ENCODE data around the gene ENDOV.

ENDOV gene

DNA sequence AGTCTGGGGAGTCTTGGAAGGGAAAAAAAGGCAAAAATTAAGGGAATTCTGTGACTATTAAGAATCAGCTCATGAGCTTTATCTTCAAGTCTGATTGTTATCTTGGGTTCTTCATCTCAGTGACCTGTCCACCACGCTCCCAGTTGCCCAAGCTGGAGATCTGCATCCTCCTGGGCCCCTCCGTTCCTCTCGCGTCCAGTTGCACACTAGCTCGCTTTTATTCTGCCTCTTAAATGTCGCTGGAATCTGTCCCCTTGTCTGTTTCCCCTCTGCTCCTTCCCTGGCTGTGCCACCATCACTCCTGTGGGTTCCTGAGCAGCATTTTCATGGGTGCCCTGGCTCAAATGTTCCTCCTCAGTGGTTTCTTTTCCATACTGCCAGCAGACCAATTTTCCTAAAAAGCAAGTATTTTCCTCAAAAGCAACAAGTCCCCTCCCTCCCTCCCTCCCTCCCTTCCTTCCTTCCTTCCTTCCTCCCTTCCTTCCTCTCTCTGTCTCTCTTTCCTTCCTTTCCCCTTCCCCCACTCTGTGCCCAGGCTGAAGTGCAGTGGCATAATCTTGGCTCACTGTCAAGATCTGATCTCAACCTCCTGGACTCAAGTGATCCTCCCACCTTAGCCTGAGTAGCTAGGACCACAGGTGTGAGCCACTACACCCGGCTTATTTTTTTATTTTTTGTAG lies 1.4 kb downstream of the ENDOV start:
- DNase-seq, result no peak

DNA sequence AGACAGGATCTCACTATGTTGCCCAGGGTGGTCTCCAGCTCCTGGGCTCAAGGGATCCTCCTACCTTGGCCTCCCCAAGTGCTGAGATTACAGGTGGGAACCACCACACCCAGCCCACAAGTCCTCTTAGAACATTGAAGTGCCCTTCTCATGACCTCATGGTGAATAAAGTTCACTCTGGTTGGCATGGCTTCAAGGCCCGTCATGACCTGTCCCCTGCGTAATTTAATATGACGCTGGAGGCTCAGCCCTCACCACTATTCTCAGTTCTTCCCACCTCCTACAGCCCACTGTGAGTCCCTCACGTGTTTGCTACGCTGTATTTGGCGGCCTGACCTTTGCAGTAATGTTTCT lies 1.9 kb downstream of the ENDOV start:
- DNase-seq, result no peak

DNA sequence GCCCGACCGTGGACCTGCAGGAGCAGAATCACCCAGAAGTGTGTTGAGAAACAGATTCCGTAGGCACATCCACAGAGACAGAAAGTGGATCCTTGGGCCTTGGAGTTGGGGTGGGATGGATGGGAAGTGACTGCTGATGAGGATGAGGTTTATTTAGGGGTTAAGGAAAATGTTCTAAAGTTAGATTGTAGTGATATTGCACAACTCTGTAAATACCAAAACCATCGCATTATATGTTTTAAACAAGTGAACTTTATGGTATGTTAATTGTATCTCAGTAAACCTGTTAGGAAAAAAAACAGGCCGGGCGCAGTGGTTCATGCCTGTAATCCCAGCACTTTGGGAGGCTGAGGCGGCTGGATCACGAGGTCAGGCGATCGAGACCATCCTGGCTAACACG lies 3.6 kb downstream of the ENDOV start:
- no peak for DNase-seq

DNA sequence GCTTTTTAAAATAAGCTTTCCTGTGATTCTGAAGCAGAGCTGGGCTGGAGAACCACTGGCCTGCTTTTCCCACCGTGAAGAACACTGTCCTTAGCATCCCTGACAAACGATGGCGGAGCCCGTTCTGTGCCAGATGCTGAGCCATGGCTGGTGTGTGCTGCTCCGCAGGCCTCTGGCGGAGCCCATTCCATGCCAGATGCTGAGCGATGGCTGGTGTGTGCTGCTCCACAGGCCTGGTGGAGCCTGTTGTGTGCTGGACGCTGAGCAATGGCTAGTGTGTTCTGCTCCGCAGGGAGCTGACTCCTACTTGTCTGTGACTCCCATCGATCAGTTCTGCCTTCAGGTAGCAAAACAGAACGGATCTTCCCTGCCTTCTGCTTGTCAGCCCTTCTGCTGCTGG lies 4.3 kb downstream of the ENDOV start:
- DNase-seq, result peak in 1 of 2 experiments; percentile 20

DNA sequence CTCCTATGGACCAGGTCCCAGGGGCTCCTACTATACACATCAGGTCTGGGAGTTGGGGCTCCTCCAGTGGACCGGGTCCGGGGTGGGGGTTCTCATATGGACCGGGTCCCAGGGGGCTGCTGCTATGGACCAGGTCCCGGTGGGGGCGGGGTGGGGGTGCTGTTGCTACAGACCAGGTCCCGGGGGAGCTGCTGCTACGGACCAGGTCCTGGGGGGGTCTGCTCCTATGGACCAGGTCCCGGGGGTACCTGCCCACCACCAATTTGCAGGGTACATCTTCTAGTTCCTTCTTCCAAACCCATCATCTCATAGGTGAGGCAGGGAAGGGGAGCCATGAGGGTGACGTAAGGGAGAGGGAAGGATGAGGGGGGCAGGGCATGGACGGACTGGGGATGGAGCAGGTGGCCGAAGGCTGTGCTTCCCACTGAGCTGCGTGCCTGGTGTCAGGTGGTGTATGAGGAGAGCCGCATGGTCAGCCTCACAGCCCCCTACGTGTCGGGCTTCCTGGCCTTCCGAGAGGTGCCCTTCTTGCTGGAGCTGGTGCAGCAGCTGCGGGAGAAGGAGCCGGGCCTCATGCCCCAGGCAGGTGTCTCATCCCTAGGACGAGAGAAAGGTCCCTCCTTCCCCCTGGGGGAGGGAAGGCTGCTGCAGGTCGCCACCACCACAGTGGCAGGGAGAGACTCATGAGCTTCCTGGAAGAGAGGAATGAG lies 6.6 kb downstream of the ENDOV start:
- peak in 1 of 2 experiments; percentile 23 for DNase-seq

DNA sequence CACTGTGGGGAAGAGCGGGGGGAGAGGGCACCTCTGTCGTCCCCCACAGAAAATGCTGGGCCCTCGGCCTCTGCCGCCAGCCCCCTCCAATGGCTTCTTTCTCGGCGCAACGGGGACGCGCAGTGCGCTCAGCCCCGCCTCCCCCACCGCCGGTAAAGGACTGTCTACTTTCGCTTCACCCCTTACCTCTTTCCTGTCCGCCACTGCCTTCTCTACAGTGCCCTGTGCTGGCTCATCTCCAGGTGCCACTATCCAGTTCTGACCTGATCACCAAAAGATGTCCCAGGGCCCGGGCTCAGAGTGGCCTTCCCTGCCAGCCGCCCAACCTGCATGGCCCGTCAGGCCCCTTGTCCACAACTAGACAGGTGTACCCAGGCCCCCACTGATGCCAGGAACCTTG lies 7.3 kb downstream of the ENDOV start:
- no peak for DNase-seq

DNA sequence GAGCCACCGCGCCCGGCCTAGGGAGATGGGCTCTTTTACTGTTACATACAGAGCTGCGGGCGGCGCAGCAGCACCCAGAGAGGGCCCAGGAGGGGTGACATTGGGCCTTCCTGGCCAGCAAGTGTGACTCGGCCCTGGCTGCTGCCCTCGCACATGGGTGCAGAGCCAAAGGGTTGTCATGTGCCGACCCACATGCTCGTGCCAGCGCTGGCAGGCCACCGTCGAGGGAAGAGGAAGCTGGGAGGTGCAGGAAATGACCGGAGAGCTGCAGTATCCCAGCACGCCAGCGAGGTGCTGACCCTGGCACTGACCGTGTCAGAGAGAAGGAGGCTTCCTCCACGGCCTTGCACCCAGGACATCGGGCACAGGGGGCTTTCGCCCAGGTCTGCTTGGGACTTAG lies 8.0 kb downstream of the ENDOV start:
- DNase-seq, result no peak

DNA sequence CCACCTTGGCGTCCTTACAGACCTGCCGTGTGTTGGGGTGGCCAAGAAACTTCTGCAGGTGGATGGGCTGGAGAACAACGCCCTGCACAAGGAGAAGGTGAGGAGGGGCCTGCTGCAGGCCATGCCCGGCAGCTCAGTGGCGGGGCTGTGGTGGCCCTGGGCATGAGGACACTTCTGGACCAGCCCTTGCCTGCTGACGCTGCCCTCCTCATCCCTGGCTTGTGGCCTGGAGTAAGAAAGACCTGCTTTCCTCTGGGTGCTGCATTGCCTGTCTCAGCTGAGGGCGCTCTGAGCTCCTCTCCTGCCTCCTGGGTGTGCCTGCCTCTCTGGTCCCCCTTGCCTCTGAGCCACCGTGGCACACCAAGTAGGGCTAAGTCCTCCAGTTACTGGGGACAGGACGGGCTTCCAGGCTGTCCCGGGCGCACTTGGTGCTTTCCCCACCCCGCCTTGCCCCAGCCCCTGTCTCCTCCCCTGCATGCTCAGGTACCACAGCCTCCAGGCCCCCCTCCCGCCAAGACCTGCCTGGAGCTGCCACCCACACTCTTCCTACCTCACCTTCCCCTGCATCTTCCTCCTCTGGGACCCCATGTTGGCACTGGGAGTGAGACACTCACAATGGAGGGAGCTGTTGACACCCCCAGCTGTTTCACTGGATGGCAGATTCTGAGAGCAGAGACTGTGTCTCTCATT lies 8.7 kb downstream of the ENDOV start:
- no peak for DNase-seq

DNA sequence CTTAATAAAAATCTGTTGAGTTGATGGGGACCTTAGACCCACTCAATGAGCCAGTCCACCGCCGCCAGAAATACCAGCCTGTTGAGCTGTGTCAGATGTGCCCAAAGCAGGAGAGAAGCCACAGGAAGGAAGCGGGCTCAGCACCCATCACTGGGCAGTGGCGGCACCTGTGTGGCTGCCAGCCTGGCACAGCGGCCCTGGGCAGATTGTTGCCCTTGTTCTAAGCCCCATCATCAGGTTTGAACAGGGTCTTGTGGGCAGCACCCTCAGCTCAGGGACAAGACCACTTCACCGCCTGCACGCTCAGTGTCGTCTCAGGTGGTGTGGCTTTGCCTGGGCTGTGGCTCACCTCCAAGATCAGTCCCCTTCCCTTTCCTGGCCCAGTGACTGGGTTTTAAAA lies 9.3 kb downstream of the ENDOV start:
- no peak for DNase-seq

DNA sequence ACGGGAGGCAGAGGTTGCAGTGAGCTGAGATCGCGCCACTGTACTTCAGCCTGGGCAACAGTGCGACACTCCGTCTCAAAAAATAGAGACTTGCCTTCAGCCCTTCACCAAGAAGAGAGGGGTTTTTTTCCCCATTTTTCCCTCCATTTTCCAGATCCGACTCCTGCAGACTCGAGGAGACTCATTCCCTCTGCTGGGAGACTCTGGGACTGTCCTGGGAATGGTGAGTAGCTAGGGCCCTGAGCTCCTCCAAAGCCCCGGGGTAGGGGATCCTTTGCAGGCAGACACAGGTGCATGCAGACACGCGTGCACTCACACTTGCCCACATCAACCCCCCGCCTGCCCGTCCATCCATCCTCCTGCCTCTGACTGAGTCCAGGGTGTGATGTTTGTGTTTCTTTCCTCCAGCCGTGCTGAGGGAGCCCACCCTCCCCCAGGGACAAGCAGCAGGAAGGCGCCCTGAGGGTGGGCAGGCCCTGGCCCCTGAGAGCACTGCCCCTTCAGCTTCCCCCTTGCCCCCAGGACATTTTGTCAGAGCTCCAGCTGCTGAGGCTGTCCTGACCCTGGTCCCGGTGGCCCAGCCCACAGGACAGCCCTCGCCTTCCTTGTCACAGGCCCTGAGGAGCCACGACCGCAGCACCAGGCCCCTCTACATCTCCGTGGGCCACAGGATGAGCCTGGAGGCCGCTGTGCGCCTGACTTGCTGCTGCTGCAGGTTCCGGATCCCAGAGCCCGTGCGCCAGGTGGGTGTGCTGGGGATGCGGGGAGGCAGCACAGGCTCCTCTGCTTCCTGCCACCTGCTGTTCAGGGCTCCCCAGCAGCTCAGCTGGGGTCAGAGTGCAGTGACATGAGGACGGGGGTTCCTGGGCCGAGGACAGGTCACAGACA lies 10.2 kb downstream of the ENDOV start:
- no peak for DNase-seq

DNA sequence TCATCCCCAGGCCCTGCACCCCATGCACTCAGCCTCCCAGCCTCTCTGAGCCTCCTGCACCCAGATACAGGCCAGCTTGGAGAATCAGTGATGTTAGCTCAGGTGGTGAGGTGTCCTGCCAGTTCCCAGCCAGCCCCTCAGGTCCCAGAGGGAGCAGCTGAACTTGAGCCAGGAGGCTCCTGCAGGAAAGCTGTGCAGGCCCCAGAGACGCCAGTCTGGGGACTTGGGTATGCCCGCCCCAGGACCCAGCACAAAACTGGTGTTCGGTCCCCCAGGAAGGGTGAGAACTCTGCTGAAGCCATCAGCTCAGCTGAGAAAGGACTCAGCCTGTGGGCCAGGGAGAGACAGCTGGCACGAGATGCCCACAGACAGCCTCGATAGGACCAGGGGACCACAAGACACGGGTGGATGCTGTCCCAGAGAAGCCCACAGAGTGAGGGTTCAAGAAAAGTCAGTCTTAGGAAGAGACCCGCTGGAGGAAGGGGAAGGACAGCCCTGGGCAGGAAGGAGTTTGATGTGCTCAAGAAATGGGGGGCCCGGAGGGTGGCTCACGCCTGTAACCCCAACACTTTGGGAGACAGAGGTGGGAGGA lies 11.0 kb downstream of the ENDOV start:
- no peak for DNase-seq

DNA sequence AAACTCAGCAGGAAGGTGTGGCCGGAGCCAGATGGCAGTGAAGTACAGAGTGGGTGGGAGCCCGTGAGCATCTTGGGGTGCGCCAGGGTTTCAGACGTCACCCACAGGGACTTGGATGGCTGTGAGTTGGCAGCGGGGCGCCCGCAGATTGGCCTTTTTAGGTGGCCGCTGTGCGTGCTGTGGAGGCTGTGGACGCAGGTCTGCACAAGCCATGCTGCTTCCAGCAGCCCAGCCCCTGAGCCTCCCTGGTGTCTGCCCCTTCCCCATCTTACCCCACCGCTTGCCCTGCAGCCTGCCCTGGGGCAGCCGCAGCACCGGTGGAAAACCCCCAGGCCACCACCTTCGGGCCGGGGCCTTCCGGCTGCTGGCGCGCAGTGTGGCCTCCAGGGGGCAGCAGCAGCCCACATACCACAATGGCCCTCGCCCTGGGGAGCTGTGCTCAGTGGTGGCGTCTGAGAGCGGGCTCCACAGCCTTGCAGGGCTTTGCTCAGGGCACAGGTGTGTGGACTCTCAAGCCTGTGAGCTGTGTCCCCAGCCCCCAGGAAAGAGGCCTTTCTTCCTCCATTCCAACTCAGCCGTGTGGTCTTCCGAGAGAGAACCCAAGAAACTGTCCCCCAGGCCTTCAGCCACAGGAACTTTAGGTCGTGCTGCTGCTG lies 11.8 kb downstream of the ENDOV start:
- peak; percentile 70 to 78 for DNase-seq

DNA sequence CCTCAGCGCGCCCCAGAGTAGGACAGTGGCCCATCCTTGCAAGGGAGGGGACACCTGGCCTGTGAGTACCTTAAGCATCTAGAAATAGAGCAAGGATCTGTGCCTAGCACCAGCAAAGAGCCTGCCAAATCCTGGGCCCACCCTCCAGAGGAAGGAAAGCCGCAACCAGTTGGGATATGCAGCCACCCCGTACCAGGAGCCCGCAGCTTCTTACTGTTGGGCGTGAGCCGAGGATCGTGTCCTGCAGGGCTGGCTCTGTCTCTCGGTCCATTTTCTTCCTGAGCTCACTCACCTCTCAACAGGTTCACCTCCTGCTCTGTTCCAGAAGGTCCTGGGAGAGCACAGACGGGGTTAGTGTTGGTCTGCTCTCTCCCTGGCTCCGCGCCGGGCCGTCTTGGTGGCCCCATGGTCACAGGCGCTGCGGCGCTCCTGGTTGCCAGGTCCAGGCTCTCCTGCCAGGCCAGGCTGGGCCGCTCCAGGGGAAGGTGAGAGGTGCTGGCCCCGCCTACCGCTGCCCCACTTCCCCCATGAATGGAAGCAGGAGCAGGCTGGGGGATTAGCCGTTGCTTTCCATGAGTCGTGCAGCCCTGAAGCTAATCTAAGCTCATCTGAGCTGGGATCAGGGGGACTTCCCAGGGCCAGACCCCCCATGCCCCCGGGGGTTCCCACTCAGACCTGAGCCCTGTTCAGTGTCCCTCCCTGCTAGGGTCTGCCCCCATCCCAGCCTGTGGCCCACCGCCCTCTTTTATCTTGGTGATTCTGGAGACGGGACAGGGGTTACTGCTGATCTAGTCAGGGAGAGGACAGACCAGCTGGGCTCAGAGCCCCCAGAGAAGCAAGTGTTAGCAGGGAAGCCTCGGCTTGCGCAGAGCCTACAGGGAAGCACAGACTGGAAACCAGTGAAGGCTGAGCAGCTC lies 12.7 kb downstream of the ENDOV start:
- DNase-seq, result no peak

DNA sequence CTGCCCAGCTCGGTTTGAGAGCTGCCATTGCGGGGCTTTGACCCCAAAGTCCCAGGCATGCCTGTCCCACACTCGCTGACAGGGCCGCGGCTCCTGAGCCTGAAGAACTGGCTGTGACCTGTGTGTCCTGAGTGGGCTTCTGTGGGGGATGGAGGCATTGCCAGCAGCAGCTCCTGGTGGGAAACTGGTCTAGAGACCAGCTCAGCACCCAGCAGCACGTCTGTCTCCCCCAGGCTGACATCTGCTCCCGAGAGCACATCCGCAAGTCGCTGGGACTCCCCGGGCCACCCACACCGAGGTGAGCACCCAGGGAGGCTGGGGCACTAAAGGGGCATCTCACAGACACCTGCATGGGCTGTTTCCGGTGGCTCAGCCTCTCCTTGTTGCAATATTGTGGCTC lies 13.4 kb downstream of the ENDOV start:
- DNase-seq, result no peak

DNA sequence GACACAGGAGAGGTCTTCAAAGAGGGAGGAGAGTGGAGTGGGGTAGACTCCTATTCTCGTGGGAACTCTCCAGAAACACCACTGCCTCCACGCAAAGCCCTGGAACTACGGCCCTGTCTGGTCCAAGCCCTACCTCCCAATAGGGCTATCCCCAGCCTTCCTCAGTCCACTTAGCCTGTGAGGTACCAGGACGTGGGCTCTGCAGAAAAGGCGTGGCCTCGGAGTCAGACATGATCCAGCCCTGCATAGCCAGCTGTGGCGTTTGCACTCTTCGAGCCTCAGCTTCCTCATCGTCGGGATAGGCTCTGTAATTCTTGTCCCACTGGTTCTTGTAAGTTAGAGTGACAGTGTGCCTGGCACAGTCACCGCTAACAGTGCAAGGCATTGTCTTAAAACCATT lies 13.8 kb downstream of the ENDOV start:
- DNase-seq, result no peak

DNA sequence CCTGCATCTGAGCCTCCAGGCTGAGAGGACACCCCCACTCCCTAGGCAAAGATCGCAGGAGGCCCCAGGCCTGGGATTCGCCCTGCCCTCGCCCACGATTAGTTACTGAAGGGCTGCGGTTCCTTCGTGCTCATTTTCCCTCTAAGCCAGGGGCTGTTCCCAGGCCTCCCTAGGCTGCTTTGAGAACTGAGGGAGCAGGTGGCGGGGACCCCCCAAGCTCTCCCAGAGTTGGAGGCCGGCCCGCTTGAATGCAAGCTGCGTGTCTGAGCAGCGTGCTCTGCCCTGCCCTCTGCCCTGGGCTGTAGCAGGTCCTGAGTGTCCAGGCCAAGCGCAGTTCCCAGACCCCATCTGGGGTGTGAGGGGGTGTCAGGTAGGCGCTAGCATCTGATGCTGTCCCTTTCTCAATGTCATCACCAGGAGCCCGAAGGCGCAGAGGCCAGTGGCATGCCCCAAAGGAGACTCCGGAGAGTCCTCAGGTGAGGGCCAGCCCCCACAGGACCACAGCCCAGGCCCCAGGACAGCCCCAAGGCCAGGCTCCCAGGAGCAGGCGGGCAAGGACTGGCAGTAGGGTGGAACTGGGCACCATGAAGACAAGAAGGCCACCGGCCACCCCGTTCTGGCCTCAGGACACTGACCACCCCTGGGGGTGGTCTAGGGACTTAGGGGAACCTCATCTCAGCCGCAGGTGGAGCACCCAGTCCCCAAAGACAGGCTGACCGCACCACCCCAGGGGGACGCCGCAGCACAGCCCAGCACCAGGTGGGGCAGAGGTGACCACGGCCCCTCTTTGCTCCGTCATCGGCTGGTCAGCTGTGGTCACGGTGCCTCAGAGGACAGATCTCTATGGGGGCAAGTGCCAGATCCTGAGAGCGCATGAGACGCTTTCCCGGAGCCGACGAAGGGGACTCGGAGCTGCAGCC lies 14.6 kb downstream of the ENDOV start:
- no peak for DNase-seq

DNA sequence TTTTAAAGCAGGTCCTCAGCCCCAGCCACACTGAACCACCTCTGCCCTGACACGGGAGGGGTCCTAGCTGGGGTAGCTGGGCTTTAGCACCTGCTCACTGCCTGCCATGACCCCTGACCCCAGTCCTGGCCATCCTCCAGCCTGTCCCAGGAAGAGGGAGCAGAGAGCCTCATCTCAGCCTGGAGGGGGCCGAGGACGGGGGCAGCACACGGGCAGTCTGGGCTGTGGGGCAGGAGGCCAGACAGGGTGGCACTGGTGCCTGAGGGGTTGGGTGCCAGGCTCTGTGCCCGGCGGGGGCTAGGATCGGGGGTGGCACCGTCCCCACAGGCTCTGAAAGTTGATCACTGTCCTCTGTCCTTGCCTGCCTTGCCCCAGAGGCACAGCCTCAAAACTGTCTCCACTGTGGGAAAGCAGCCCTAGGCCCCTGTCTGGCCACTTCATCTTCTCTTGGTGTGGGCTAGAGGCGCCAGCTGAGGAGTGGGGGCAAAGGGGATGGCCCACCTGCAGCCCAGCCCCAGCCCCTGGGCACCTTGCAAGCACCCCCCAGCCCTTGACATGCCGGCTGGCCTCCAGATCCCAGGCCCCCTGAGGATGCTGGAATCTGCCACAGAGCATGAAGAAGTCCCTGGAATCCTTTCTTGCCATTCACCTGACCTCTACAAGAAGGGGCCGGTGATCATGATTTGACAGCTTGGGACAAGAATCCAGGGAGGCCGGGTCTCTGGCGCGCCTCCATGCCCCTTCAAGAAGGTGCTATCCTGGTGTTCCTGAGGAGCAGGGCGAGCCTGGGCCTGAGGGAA lies 15.7 kb downstream of the ENDOV start:
- DNase-seq, result no peak

DNA sequence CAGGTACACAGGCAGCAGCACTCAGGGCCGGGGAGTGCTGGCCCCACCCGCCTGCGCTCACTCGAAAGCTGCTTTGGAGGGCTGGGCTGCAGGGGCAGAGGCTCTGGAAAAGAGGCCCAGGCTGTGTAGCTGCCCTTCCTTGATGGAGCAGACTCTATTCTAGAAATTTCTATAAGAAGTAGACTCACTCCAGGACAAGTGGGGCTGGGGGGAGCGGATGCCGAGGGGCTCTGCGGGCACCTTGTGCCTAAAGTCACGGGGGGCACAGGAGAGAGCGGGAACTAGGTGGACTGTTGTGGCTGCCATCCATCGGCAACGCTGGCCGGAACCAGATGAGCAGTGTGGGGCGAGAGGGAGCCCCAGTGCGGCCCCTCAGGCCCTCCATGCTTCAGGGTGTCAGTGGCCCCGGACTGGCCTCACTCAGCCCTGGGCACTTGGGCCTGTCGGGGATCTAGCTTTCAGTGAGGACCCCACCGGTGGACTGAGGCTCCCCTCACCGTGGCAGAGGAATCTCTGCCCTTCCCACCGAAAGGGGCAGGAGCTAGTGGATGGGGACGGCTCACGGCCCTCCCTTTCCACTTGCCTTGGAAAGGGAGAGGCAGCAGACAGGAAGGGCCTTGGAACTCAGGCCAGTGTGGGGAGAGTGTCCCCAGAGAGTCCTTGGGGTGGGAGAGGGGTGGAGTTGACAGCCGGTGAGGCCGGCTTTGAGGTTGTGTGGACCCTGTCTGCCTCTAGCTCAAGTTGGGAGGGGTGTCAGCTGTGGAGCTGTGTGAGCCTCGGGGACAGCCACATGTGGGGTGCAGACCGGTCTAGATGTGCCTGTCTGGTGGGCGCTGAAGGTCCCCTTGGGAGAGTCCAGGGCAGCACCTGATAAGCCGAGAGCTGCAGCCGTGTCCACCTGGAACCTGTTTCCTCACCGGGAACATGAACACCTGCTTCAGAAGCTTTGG lies 16.6 kb downstream of the ENDOV start:
- no peak for DNase-seq

Data from NCI-H2081 (cell line).